HL-60 (cell line): ENCODE measurements around the gene PCED1B.

Experiments
- DNase-seq, 2 experiments: peaks; one replicate each; pipeline ENCODE4 v3.0.0-alpha.2; 2010 to 2020; ENCODE audit warnings: low read depth in 1 of 2, low spot score in 1 of 2
- H3K27ac ChIP-seq: fragments of 250-450 bp; sonication (Bioruptor Pico); replicated peaks from 2 replicates; pipeline ENCODE4 v1.5.1; 2020; ENCODE audit warnings: mild to moderate bottlenecking, moderate library complexity
- H3K27me3 ChIP-seq: fragments of 250-450 bp; sonication (Bioruptor Pico); 2 replicates; pipeline ENCODE4 v1.5.1; 2021; ENCODE audit warnings: mild to moderate bottlenecking, moderate library complexity; ENCODE audit not compliant: insufficient read depth, poor library complexity, severe bottlenecking
- H3K4me3 ChIP-seq: replicated peaks from 2 replicates; pipeline ENCODE4 v1.5.1; 2011; ENCODE audit warnings: mild to moderate bottlenecking, control low read depth, low read length; ENCODE audit not compliant: insufficient read depth
- CTCF ChIP-seq: IDR thresholded peaks from one replicate; pipeline ENCODE4 v1.5.1; 2011; ENCODE audit warnings: low read length, control low read depth, inconsistent platforms; ENCODE audit not compliant: insufficient read depth
- GABPA ChIP-seq: IDR thresholded peaks from 2 replicates; pipeline ENCODE4 v1.6.1; 2012; ENCODE audit warnings: low read depth
- POLR2AphosphoS5 ChIP-seq: IDR thresholded peaks from 2 replicates; pipeline ENCODE4 v1.6.1; 2012; ENCODE audit warnings: low read depth
- REST ChIP-seq: IDR thresholded peaks from 2 replicates; pipeline ENCODE4 v1.6.1; 2012; ENCODE audit warnings: low read depth; ENCODE audit not compliant: insufficient replicate concordance
- SPI1 ChIP-seq: IDR thresholded peaks from 2 replicates; pipeline ENCODE4 v1.6.1; 2012; ENCODE audit warnings: low read depth, mild to moderate bottlenecking, borderline replicate concordance

Gene PCED1B

GRCh38 chr12:47102845-47103651 is 23.6 kb downstream of the PCED1B start:
- DNase-seq, result no peak
- TF ChIP-seq CTCF, result no peak
- TF ChIP-seq REST, result no peak
- no peak for TF ChIP-seq GABPA
- no peak for TF ChIP-seq SPI1
- TF ChIP-seq POLR2AphosphoS5, result no peak
- H3K4me3 ChIP-seq, result no peak overlapping the region
- H3K27me3 ChIP-seq, result no peaks in the 10 kb centered on the region
- no peak overlapping the region for H3K27ac ChIP-seq

GRCh38 chr12:47105914-47106674 is 26.7 kb downstream of the PCED1B start:
- Histone ChIP-seq H3K4me3 (no peak overlapping the region), H3K27ac (no peak overlapping the region), H3K27me3 (no peaks in the 10 kb centered on the region)
- TF ChIP-seq CTCF (no peak), POLR2AphosphoS5 (no peak), SPI1 (no peak), GABPA (no peak), REST (no peak)
- DNase-seq, result no peak

GRCh38 chr12:47107446-47107845 is 28.0 kb downstream of the PCED1B start:
- DNase-seq, result no peak
- Histone ChIP-seq H3K27me3 (no peaks in the 10 kb centered on the region), H3K4me3 (no peak overlapping the region), H3K27ac (no peak overlapping the region)
- TF ChIP-seq CTCF (no peak), GABPA (no peak), SPI1 (no peak), POLR2AphosphoS5 (no peak), REST (no peak)
